Colonic mucosa (tissue), 4 donors: ENCODE results near the gene GABRG1. TPM values are rescaled to one million over a fixed set of nuclear protein-coding genes. Genes with fewer than 3 reads are reported as not detected.

Source experiments
- DNase-seq: peaks from one replicate; pipeline ENCODE4 v3.0.0-alpha.2; 2020
- H3K27ac ChIP-seq: fragments of 200-600 bp; one replicate; pipeline ENCODE4 v1.8.0; 2021
- H3K27me3 ChIP-seq: fragments of 200-600 bp; one replicate; pipeline ENCODE4 v1.8.0; 2021
- H3K36me3 ChIP-seq: fragments of 200-600 bp; one replicate; pipeline ENCODE4 v1.8.0; 2021
- H3K4me1 ChIP-seq: fragments of 200-600 bp; one replicate; pipeline ENCODE4 v1.8.0; 2021; ENCODE audit warnings: mild to moderate bottlenecking
- H3K4me3 ChIP-seq: fragments of 200-600 bp; one replicate; pipeline ENCODE4 v1.8.0; 2021
- H3K9ac ChIP-seq, 2 donors: one replicate each; pipeline ENCODE4 v1.7.0; 2013; ENCODE audit warnings: control low read depth in 2 of 2, low read depth in 2 of 2, low read length in 2 of 2
- H3K9me3 ChIP-seq: fragments of 200-600 bp; one replicate; pipeline ENCODE4 v1.8.0; 2021
- CTCF ChIP-seq: fragments of 200-600 bp; IDR thresholded peaks from one replicate; pipeline ENCODE4 v1.8.0; 2022; ENCODE audit warnings: antibody characterized with exemption, mild to moderate bottlenecking
- intact Hi-C: fragments of 100-400 bp; cut with DNase I; formaldehyde crosslinking; loops from one replicate; pipeline ENCODE4 v1.14.1; 2022
- total RNA-seq, 2 donors: library from RNA; stranded (reverse); fragmentation: NEBNext Ultra II Directional in 1 of 2; extraction: Animal tissue kit (Norgen Biotek cat#: 25700) in 1 of 2; gene quantifications; one replicate each; pipeline ENCODE4 v1.2.1, GENCODE V29; 2021
- donor health status: healthy.
- donor health status: DM: no; HTN: no; CAD: no.
- donor health status: DM: no; HTN: no; CAD: no.

GABRG1 gene
- not detected for total RNA-seq

- H3K9ac ChIP-seq = no peak within 1 kb of the TSS
- no peak for TF ChIP-seq CTCF
- no peak within 1 kb of the TSS for H3K27ac ChIP-seq
These were observed at the start of gene GABRG1 for GRCh38 chr4:46123913-46124755. Gene GABRG1, minus strand, starts transcription at chr4:46124054. Its CDS starts 141 bp downstream, at chr4:46123913.

GRCh38 chr4:46146993-46147392 lies 23.1 kb upstream of the GABRG1 start:
- Histone ChIP-seq H3K9me3 (no peaks in the 10 kb centered on the region), H3K9ac (no peak overlapping the region), H3K27ac (no peak overlapping the region), H3K36me3 (no peaks in the 10 kb centered on the region), H3K4me1 (no peaks in the 10 kb centered on the region), H3K4me3 (no peak overlapping the region), H3K27me3 (no peaks in the 10 kb centered on the region)
- intact Hi-C loops = no loop called here
- no peak for TF ChIP-seq CTCF
- DNase-seq = no peak

More at GRCh38 chr4:46123913-46124755, at the start of gene GABRG1:
- DNase-seq = no peak
- H3K36me3 ChIP-seq = no peaks in the 10 kb centered on the region
- H3K27me3 ChIP-seq = no peaks in the 10 kb centered on the region
- H3K9me3 ChIP-seq = no peaks in the 10 kb centered on the region
- intact Hi-C loops = no loop called here
- H3K4me3 ChIP-seq = no peak within 1 kb of the TSS
- H3K4me1 ChIP-seq = no peaks in the 10 kb centered on the region

- Histone ChIP-seq H3K4me1 (no peaks in the 10 kb centered on the region), H3K4me3 (no peak overlapping the region), H3K27ac (no peak overlapping the region), H3K36me3 (no peaks in the 10 kb centered on the region), H3K9ac (no peak overlapping the region), H3K27me3 (no peaks in the 10 kb centered on the region), H3K9me3 (no peaks in the 10 kb centered on the region)
- intact Hi-C loops = no loop called here
- no peak for DNase-seq
- no peak for TF ChIP-seq CTCF
These were observed 7.7 kb upstream of the GABRG1 start for GRCh38 chr4:46131498-46132057.

- Histone ChIP-seq H3K4me1 (no peaks in the 10 kb centered on the region), H3K27me3 (no peaks in the 10 kb centered on the region), H3K9ac (no peak overlapping the region), H3K27ac (no peak overlapping the region), H3K36me3 (no peaks in the 10 kb centered on the region), H3K9me3 (no peaks in the 10 kb centered on the region), H3K4me3 (no peak overlapping the region)
- TF ChIP-seq CTCF = no peak
- DNase-seq = no peak
- intact Hi-C loops = no loop called here
These were observed 1.0 kb upstream of the GABRG1 start for GRCh38 chr4:46124773-46125413.

GRCh38 chr4:46081674-46082073 lies 42.2 kb downstream of the GABRG1 start:
- intact Hi-C loops = no loop called here
- no peaks in the 10 kb centered on the region for H3K27me3 ChIP-seq
- no peak for TF ChIP-seq CTCF
- no peak overlapping the region for H3K4me3 ChIP-seq
- H3K9me3 ChIP-seq = no peaks in the 10 kb centered on the region
- H3K27ac ChIP-seq = no peak overlapping the region
- H3K4me1 ChIP-seq = no peaks in the 10 kb centered on the region
- H3K36me3 ChIP-seq = no peaks in the 10 kb centered on the region
- DNase-seq = no peak
- no peak overlapping the region for H3K9ac ChIP-seq
